ENCODE measurements around the gene NVL.
"Not testable (repeated sequence)": the region's sequence is repeated elsewhere in the genome, so short reads cannot be mapped to it uniquely, and the experiment has no call there.

NVL gene

DNA sequence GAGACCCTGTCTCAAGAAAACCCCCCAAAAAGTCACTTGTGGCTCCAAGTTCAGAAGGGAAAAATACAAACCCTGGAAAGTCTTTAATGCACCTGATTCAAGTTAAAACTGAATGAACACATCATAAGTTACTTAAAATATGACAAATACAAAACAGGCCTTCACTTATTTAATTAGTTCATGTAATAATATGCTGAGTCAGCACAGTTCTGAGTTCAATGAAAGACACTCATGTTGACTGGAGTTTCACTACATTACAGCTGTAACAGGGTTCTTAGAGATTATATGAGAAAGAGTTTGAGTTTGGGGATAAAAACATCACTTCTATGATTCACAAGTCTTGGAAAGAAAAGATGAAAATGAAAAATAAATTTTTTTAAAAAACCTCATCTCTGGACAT, 96.0 kb downstream of the NVL start:
- DNase-seq (ENCODE audit: low read depth) = no peak

DNA sequence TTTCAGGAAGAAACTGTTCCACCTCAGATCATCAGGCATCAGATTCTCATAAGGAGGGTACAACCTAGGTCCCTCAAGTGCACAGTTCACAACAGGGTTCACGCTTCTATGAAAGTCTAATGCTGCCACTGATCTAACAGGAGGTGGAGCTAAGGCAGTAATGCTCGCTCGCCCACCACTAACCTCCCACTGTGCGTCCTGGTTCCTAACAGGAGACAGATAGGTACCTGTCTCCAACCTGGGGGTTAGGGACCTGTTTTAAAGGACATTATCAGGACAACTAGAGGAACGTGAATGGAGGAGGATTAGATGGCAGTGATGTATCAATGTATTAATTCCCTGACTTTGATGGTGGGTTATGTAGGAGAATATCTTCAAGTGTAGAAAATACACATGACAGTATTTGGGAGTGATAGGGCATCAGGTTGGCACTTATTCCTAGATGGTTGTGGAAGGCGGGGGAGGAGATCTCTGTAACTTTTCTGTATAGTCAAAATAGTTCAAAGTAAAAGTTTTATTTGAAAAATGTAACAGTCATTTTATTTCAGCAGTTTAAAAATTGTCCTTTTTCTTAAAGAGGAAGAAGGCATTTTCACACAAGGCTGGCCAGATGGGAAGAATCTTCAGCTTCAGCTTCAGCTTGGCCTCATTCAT, 103.0 kb downstream of the NVL start:
- no peak for DNase-seq (ENCODE audit: low read depth)

DNA sequence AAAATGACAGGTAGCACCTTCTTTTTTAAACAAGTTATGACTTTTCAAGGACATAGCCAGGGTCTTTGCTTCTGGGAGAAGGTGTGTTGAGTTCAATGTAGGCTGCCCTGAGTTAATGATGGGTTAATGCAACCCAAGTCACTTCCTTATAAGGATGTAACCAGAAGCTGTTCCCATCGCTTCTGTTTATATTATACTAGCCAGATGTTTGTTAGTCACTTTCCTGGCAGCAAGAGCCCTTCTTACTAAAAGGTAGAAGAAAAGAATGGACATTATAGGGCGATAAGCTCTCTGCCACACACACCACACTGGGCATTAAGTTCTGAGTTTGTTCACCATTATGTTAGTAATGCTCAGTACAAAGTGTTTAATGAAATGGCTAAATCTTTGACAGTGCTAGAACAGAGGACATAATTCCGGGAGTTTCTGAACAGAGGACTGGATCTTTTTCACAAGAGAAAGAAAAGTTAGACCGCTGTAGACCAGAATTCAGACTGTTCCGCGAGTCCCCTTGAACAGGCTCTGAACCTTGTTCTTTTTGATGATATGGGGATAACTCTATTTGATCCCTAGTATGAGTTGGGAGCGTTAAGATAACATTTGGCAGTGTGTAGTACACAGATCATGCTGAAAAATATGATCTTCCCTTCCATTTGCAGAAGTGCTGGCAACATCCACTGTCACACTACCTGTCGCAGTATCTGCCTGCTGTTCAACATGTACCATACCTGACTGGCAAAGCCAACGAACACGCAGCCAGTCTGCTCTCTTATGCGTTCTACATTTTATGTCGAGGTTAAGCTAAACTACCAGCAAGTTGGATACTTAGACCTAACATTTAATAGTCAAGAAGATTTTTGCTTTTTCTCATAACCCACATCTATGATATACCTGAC, 105.9 kb downstream of the NVL start:
- no peak for DNase-seq (ENCODE audit: low read depth)

DNA sequence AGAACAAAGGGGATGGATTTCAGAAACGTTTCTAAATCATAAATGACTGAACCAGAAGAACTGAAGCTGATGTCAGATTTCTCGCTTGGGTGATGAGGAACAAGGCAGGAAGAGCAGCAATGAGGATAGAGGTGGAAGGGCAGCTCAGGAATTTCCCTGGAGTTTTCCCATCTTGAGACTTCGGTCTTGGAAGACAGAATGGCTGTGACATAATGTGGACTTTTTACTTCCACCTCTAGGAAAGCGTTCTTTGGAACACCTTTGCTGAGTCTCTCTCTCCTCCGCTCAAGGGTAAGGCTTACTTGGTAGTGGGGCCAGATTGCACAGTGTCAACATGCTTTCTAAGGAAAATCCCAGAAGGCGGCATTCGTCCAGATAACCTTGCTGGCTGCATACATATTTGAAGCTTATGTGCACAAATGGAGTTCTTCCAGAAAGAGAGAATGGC, 110.3 kb downstream of the NVL start:
- DNase-seq (ENCODE audit: low read depth) = no peak

DNA sequence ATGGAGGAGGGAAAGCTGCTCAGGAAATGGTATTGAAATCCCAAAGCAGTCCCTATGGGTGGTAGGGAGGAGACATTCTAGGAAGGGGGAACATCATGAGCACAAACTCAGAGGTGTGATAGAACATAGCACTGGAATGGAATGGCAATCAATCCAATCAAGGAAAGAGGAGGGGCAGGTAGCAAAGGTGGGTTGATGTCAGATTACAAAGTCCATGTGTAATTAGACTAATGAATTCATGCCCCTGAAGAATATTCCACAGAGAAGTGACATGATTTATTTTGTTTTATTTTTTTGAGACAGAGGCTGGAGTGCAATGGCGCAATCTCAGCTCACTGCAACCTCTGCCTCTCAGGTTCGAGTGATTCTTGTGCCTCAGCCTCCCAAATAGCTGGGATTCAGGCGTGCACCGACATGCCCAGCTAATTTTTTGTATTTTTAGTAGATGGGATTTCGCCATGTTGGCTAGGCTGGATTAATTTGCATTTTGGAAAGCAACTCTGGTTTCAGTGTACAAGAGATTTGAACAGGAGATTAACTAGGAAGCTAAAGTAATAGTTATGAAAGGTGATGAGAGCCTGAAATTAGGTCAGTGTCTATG, 110.9 kb downstream of the NVL start:
- no peak for DNase-seq (ENCODE audit: low read depth)

- DNase-seq (ENCODE audit: low read depth) = no peak
Observed at GRCh38 chr1:224217655-224218623, 112.0 kb downstream of the NVL start.

- DNase-seq (ENCODE audit: low read depth) = no peak
Observed at GRCh38 chr1:224216382-224216781, 113.6 kb downstream of the NVL start.

- no peak for DNase-seq (ENCODE audit: low read depth)
Observed at GRCh38 chr1:224213438-224214119, 116.4 kb downstream of the NVL start.

GRCh38 chr1:224212618-224213061, 117.3 kb downstream of the NVL start:
- no peak for DNase-seq (ENCODE audit: low read depth)

GRCh38 chr1:224211206-224211962, 118.6 kb downstream of the NVL start:
- no peak for DNase-seq (ENCODE audit: low read depth)

DNA sequence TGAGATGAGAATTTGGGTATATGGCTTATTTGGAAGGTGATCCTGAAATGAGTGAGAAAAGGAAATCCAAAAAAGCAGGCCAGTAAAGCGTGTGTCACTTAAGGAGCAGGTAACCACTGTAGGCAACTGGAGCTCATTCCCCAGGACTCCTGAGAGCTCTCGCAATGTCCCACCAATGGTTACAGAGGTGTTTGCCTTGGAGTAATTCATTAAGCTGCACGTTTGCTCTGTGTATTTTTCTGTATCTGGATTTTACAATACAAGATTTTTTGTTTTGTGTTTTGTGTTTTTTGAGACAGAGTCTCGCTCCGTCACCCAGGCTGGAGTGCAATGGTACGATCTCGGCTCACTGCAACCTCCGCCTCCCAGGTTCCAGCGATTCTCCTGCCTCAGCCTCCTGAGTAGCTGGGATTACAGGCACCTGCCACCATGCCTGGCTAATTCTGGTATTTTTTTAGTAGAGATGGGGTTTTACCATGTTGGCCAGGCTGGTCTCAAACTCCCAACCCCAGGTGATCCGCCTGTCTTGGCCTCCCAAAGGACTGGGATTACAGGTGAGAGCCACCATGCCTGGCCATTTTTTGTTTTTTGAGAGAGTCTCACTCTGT, 123.9 kb downstream of the NVL start:
- DNase-seq (ENCODE audit: low read depth) = not testable (repeated sequence)

- no peak for DNase-seq (ENCODE audit: low read depth)
Observed at GRCh38 chr1:224205438-224205840, 124.5 kb downstream of the NVL start.

GRCh38 chr1:224203243-224204016, 126.5 kb downstream of the NVL start:
- DNase-seq (ENCODE audit: low read depth) = no peak

DNA sequence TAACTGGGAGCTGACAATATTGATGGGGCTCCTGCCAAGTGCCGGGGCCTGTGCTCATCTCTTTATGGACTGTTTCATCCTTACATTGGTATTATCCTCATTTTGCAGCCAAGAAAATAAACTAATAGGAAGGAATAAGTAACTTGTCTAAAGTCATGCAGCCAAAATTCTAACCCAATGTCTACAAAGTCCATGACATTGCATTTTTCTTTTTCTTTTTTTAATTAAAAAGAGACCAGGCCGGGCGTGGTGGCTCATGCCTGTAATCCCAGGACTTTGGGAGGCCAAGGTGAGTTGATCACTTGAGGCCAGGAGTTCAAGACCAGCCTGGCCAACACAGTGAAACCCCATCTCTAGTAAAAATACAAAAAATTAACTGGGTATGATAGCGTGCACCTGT, 128.1 kb downstream of the NVL start:
- no peak for DNase-seq (ENCODE audit: low read depth)

GRCh38 chr1:224201383-224201782, 128.6 kb downstream of the NVL start:
- DNase-seq (ENCODE audit: low read depth) = no peak

DNA sequence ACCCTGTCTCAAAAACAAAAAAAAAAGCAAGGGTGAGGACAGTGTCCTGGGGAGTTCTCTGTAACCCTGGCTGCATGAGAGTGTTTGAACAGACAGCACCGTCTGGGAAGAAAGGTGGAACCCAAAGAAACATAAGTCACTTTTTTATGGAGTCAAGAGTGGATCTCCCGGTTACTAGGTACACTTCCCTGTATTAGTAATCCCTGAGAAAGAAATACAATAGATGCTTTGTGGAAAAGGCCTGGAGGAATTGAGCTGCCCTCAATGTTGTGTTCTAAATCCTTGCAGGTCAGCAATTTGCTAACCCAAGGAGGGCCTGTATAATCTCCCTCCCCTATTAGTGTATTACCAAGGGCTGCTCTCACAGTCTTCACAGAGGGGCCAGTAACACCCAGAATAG, 130.3 kb downstream of the NVL start:
- DNase-seq (ENCODE audit: low read depth) = no peak

- DNase-seq (ENCODE audit: low read depth) = no peak
Observed at GRCh38 chr1:224198572-224198971, 131.4 kb downstream of the NVL start.

- no peak for DNase-seq (ENCODE audit: low read depth)
Observed at GRCh38 chr1:224196813-224197600, 133.0 kb downstream of the NVL start.

Data from stimulated activated CD8-positive, alpha-beta memory T cell treated with anti-CD3 and anti-CD28 coated beads, Interleukin-15, amount 100 ng/mL, for 1 hour (primary cell).